Right lobe of liver (tissue), 4 donors: Measurements from ENCODE around the gene RBM38.

Experiments used
- CTCF ChIP-seq, 4 donors: fragments of 200-600 bp in 3 of 4; fragments of 450-650 bp in 1 of 4; IDR thresholded peaks; one replicate each; pipeline versions ENCODE4 v1.5.1 to v1.8.0; 2016 to 2022; ENCODE audit warnings: antibody characterized with exemption in 4 of 4, mild to moderate bottlenecking in 2 of 4
- POLR2A ChIP-seq: fragments of 450-650 bp; IDR thresholded peaks from one replicate; pipeline ENCODE4 v1.6.1; 2017; ENCODE audit warnings: antibody characterized with exemption, mild to moderate bottlenecking
- donor health status: DM: no; HTN: no; CAD: no.
- donor health status: DM: no; HTN: no; CAD: no.
- donor health status: DM: no; HTN: yes; CAD: no.

DNA sequence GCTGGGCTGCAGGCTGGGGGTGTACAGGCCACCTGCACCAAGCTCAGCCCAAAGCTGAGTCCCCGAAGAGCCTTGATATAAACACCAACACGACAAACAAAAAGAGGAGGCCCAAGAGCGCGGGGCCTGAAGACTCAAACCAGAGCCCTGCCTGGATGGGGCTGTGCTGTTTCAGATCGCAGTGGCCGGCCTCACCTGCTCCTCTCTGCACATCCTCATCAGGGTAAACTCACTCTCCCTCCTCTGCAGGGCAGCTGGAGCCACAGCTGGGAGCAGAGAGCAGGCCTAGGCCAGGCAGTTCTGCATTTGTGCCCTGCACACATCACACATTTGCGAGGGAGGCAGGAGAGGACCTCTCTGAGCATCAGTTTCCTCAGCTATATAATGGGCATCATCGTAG, 3.7 kb upstream of the RBM38 start:
- TF ChIP-seq POLR2A (no peak), CTCF (IDR thresholded peaks at IDR 0.05) (no peak)
